ENCODE measurements around the gene TMEM135. TPM values are rescaled to one million over a fixed set of nuclear protein-coding genes. Genes with fewer than 3 reads are reported as not detected.
"Not testable (repeated sequence)": the region's sequence is repeated elsewhere in the genome, so short reads cannot be mapped to it uniquely, and the experiment has no call there.

TMEM135 gene
- total RNA-seq, 1 donor from 2014 or later, result 46.4 TPM

- no peaks in the 10 kb centered on the region for H3K9me3 ChIP-seq (ENCODE audit: low read depth)
- H2AFZ ChIP-seq (replicated peaks), result no peak overlapping the region
- Mint-ChIP-seq H3K36me3 (no peaks in the 10 kb centered on the region), H3K4me1 (peaks cover 9% of the 10 kb centered on the region), H3K27ac (no peak overlapping the region), H3K27me3 (ENCODE audit: insufficient read depth, low read depth) (no peaks in the 10 kb centered on the region), H3K4me3 (no peak overlapping the region), H3K9me3 (no peaks in the 10 kb centered on the region)
- H4K20me1 ChIP-seq (ENCODE audit: low read depth), result no peaks in the 10 kb centered on the region
- no peak overlapping the region for H3K9ac ChIP-seq
- H3F3A ChIP-seq (ENCODE audit: low read depth), result peaks cover 8% of the 10 kb centered on the region
- no peaks in the 10 kb centered on the region for H3K79me2 ChIP-seq (ENCODE audit: low read depth)
- no peak overlapping the region for H3K4me2 ChIP-seq
- H3K27ac ChIP-seq, result no peak overlapping the region
- H3K27me3 ChIP-seq, result no peaks in the 10 kb centered on the region
- no peaks in the 10 kb centered on the region for H3K36me3 ChIP-seq
- TF ChIP-seq CTCF (IDR thresholded peaks at IDR 0.05) (no peak), EZH2 (IDR thresholded peaks at IDR 0.05) (no peak), EZH2phosphoT487 (IDR thresholded peaks at IDR 0.05) (no peak)
- peaks cover 4% of the 10 kb centered on the region for H3K4me1 ChIP-seq
- no peak overlapping the region for H3K4me3 ChIP-seq
- no peak for DNase-seq (ENCODE audit: low spot score)
These were observed 34.8 kb upstream of the TMEM135 start for GRCh38 chr11:87002918-87003317.

GRCh38 chr11:87004281-87004680, 33.5 kb upstream of the TMEM135 start:
- H3K9me3 ChIP-seq (ENCODE audit: low read depth); H3K27ac Mint-ChIP-seq; DNase-seq (ENCODE audit: low spot score); H3K9me3 Mint-ChIP-seq; H3K4me1 Mint-ChIP-seq; H3K36me3 Mint-ChIP-seq; H3K4me3 Mint-ChIP-seq; H3K27me3 ChIP-seq; H3K4me3 ChIP-seq; H3K79me2 ChIP-seq (ENCODE audit: low read depth); H3K27me3 Mint-ChIP-seq (ENCODE audit: insufficient read depth, low read depth); H3K4me2 ChIP-seq; H3K4me1 ChIP-seq; H2AFZ ChIP-seq (replicated peaks); H3F3A ChIP-seq (ENCODE audit: low read depth); H3K27ac ChIP-seq; H4K20me1 ChIP-seq (ENCODE audit: low read depth); H3K36me3 ChIP-seq; H3K9ac ChIP-seq: not testable (repeated sequence)

GRCh38 chr11:87005569-87005921, 32.2 kb upstream of the TMEM135 start:
- TF ChIP-seq EZH2 (IDR thresholded peaks at IDR 0.05) (no peak), EZH2phosphoT487 (IDR thresholded peaks at IDR 0.05) (no peak), CTCF (IDR thresholded peaks at IDR 0.05) (no peak)
- no peak for DNase-seq (ENCODE audit: low spot score)
- Mint-ChIP-seq H3K27ac (no peak overlapping the region), H3K9me3 (no peaks in the 10 kb centered on the region), H3K4me3 (no peak overlapping the region), H3K27me3 (ENCODE audit: insufficient read depth, low read depth) (no peaks in the 10 kb centered on the region), H3K4me1 (peaks cover under 1% of the 10 kb centered on the region), H3K36me3 (no peaks in the 10 kb centered on the region)
- Histone ChIP-seq H3K4me2 (no peak overlapping the region), H3K4me3 (no peak overlapping the region), H3K79me2 (ENCODE audit: low read depth) (no peaks in the 10 kb centered on the region), H3K36me3 (no peaks in the 10 kb centered on the region), H3K4me1 (no peaks in the 10 kb centered on the region), H4K20me1 (ENCODE audit: low read depth) (no peaks in the 10 kb centered on the region), H3K27ac (no peak overlapping the region), H3K27me3 (no peaks in the 10 kb centered on the region), H3K9ac (no peak overlapping the region), H2AFZ (replicated peaks) (no peak overlapping the region), H3K9me3 (ENCODE audit: low read depth) (no peaks in the 10 kb centered on the region), H3F3A (ENCODE audit: low read depth) (no peaks in the 10 kb centered on the region)

- no peaks in the 10 kb centered on the region for H3K4me1 ChIP-seq
- no peak overlapping the region for H3K27ac Mint-ChIP-seq
- H3K4me1 Mint-ChIP-seq, result no peaks in the 10 kb centered on the region
- no peak overlapping the region for H3K9ac ChIP-seq
- no peak overlapping the region for H3K4me2 ChIP-seq
- no peaks in the 10 kb centered on the region for H3K27me3 Mint-ChIP-seq (ENCODE audit: insufficient read depth, low read depth)
- H2AFZ ChIP-seq (replicated peaks), result no peak overlapping the region
- DNase-seq (ENCODE audit: low spot score), result no peak
- H3K79me2 ChIP-seq (ENCODE audit: low read depth), result no peaks in the 10 kb centered on the region
- no peaks in the 10 kb centered on the region for H3K27me3 ChIP-seq
- H3K4me3 ChIP-seq, result no peak overlapping the region
- H3K9me3 ChIP-seq (ENCODE audit: low read depth), result no peaks in the 10 kb centered on the region
- H3K4me3 Mint-ChIP-seq, result no peak overlapping the region
- no peaks in the 10 kb centered on the region for H4K20me1 ChIP-seq (ENCODE audit: low read depth)
- no peaks in the 10 kb centered on the region for H3F3A ChIP-seq (ENCODE audit: low read depth)
- H3K27ac ChIP-seq, result no peak overlapping the region
- no peak for TF ChIP-seq EZH2 (IDR thresholded peaks at IDR 0.05)
- TF ChIP-seq EZH2phosphoT487 (IDR thresholded peaks at IDR 0.05), result no peak
- TF ChIP-seq CTCF (IDR thresholded peaks at IDR 0.05), result no peak
- no peaks in the 10 kb centered on the region for H3K36me3 ChIP-seq
- no peaks in the 10 kb centered on the region for H3K36me3 Mint-ChIP-seq
- H3K9me3 Mint-ChIP-seq, result no peaks in the 10 kb centered on the region
These were observed 31.7 kb upstream of the TMEM135 start for GRCh38 chr11:87006035-87006434.

Data from neural progenitor cell (in vitro differentiated cells).